H9 (cell line): ENCODE measurements around the gene ACAD10. TPM values are rescaled to one million over a fixed set of nuclear protein-coding genes. Genes with fewer than 3 reads are reported as not detected.
A peak's percentile ranks its signal among the peaks of the same experiment; 100 is the strongest.

ENCODE experiments used
- DNase-seq: peaks from one replicate; pipeline ENCODE4 v3.0.0-alpha.2; 2017
- H2AFZ ChIP-seq: one replicate; pipeline ENCODE4 v1.6.1; 2013; ENCODE audit warnings: mild to moderate bottlenecking, low read length, control low read depth, moderate library complexity
- H2AK5ac ChIP-seq: 2 replicates; pipeline ENCODE4 v1.6.1; 2013; ENCODE audit warnings: low read length, control low read depth, mixed read lengths; ENCODE audit not compliant: insufficient read length
- H2BK120ac ChIP-seq: one replicate; pipeline ENCODE4 v1.6.1; 2013; ENCODE audit warnings: low read depth, mild to moderate bottlenecking, low read length, control low read depth, inconsistent platforms; ENCODE audit not compliant: poor library complexity, severe bottlenecking
- H2BK12ac ChIP-seq: 2 replicates; pipeline ENCODE4 v1.6.1; 2013; ENCODE audit warnings: low read length, control low read depth, mixed read lengths, low read depth; ENCODE audit not compliant: insufficient read length
- H2BK15ac ChIP-seq: 2 replicates; pipeline ENCODE4 v1.6.1; 2013; ENCODE audit warnings: low read depth, low read length, control low read depth
- H2BK20ac ChIP-seq: one replicate; pipeline ENCODE4 v1.6.1; 2013; ENCODE audit warnings: low read depth, mild to moderate bottlenecking, low read length, control low read depth, inconsistent platforms; ENCODE audit not compliant: poor library complexity, severe bottlenecking
- H2BK5ac ChIP-seq: 2 replicates; pipeline ENCODE4 v1.6.1; 2013; ENCODE audit warnings: low read length, control low read depth, mixed read lengths; ENCODE audit not compliant: insufficient read length
- H3K14ac ChIP-seq: 2 replicates; pipeline ENCODE4 v1.6.1; 2013; ENCODE audit warnings: low read length, control low read depth; ENCODE audit not compliant: insufficient read depth
- H3K18ac ChIP-seq: 2 replicates; pipeline ENCODE4 v1.6.1; 2013; ENCODE audit warnings: low read depth, mild to moderate bottlenecking, mixed read lengths, low read length, control low read depth; ENCODE audit not compliant: insufficient read length
- H3K23ac ChIP-seq: 2 replicates; pipeline ENCODE4 v1.6.1; 2013; ENCODE audit warnings: low read length, control low read depth, mixed read lengths, low read depth; ENCODE audit not compliant: insufficient read length
- H3K23me2 ChIP-seq: 2 replicates; pipeline ENCODE4 v1.6.1; 2013; ENCODE audit warnings: low read depth, mild to moderate bottlenecking, mixed read lengths, low read length, control low read depth; ENCODE audit not compliant: insufficient read length, poor library complexity, severe bottlenecking
- H3K27ac ChIP-seq: 2 replicates; pipeline ENCODE4 v1.5.1; 2013; ENCODE audit warnings: low read length, control low read depth, mixed read lengths, low read depth; ENCODE audit not compliant: insufficient read length
- H3K27me3 ChIP-seq: 2 replicates; pipeline ENCODE4 v1.6.1; 2013; ENCODE audit warnings: low read length, control low read depth, inconsistent platforms; ENCODE audit not compliant: insufficient read depth
- H3K4ac ChIP-seq: 2 replicates; pipeline ENCODE4 v1.6.1; 2013; ENCODE audit warnings: low read depth, mild to moderate bottlenecking, control low read depth, inconsistent platforms, low read length, moderate library complexity
- H3K4me1 ChIP-seq: 2 replicates; pipeline ENCODE4 v1.6.1; 2013; ENCODE audit warnings: low read length, control low read depth, inconsistent platforms; ENCODE audit not compliant: insufficient read depth
- H3K4me2 ChIP-seq: 2 replicates; pipeline ENCODE4 v1.6.1; 2013; ENCODE audit warnings: low read length, control low read depth, mixed read lengths; ENCODE audit not compliant: insufficient read length, insufficient read depth
- H3K56ac ChIP-seq: 2 replicates; pipeline ENCODE4 v1.6.1; 2013; ENCODE audit warnings: low read depth, mild to moderate bottlenecking, mixed read lengths, low read length, control low read depth; ENCODE audit not compliant: insufficient read length
- H3K79me1 ChIP-seq: 2 replicates; pipeline ENCODE4 v1.6.1; 2013; ENCODE audit warnings: low read depth, mild to moderate bottlenecking, moderate library complexity, low read length, control low read depth, inconsistent platforms; ENCODE audit not compliant: insufficient read depth, poor library complexity, severe bottlenecking
- H3K79me2 ChIP-seq: 2 replicates; pipeline ENCODE4 v1.6.1; 2013; ENCODE audit warnings: low read length, control low read depth, inconsistent platforms; ENCODE audit not compliant: insufficient read depth
- H3K9ac ChIP-seq: 2 replicates; pipeline ENCODE4 v1.6.1; 2013; ENCODE audit warnings: low read length, control low read depth, mixed read lengths; ENCODE audit not compliant: insufficient read length; ENCODE audit errors: extremely low read depth
- H3K9me3 ChIP-seq: one replicate; pipeline ENCODE4 v1.6.1; 2013; ENCODE audit warnings: low read depth, low read length, inconsistent platforms; ENCODE audit not compliant: control insufficient read depth
- H3T11ph ChIP-seq: one replicate; pipeline ENCODE4 v1.6.1; 2013; ENCODE audit warnings: mild to moderate bottlenecking, low read length, control low read depth, inconsistent platforms
- H4K20me1 ChIP-seq: one replicate; pipeline ENCODE4 v1.6.1; 2013; ENCODE audit not compliant: control insufficient read depth, insufficient read length, insufficient read depth
- H4K5ac ChIP-seq: 2 replicates; pipeline ENCODE4 v1.6.1; 2013; ENCODE audit warnings: low read depth, mild to moderate bottlenecking, mixed read lengths, low read length, control low read depth; ENCODE audit not compliant: insufficient read length
- H4K8ac ChIP-seq: replicated peaks from 2 replicates; pipeline ENCODE4 v1.6.1; 2013; ENCODE audit warnings: low read length, control low read depth, mixed read lengths, low read depth; ENCODE audit not compliant: insufficient read length
- H4K91ac ChIP-seq: 2 replicates; pipeline ENCODE4 v1.6.1; 2013; ENCODE audit warnings: low read depth, mild to moderate bottlenecking, moderate library complexity, mixed read lengths, low read length, control low read depth; ENCODE audit not compliant: insufficient read length
- H3K27ac Mint-ChIP-seq, 3 experiments: 2 replicates in 2 of 3; 3 replicates in 1 of 3; pipeline ENCODE4 v1.8.0; 2020 to 2021; ENCODE audit warnings: mixed read lengths in 3 of 3, mild to moderate bottlenecking in 1 of 3, moderate library complexity in 1 of 3
- H3K27me3 Mint-ChIP-seq: 2 replicates; pipeline ENCODE4 v1.8.0; 2021; ENCODE audit warnings: low read depth, mild to moderate bottlenecking, moderate library complexity, mixed read lengths
- H3K36me3 Mint-ChIP-seq, 3 experiments: 2 replicates in 2 of 3; 3 replicates in 1 of 3; pipeline ENCODE4 v1.8.0; 2020 to 2021; ENCODE audit warnings: low read depth in 3 of 3, mixed read lengths in 3 of 3; ENCODE audit not compliant: insufficient read depth in 1 of 3
- H3K4me1 Mint-ChIP-seq, 2 experiments: 2 replicates each; pipeline ENCODE4 v1.8.0; 2020; ENCODE audit warnings: mixed read lengths in 2 of 2
- H3K4me3 Mint-ChIP-seq, 2 experiments: 2 replicates in 1 of 2; 3 replicates in 1 of 2; pipeline ENCODE4 v1.8.0; 2020 to 2021; ENCODE audit warnings: mild to moderate bottlenecking in 2 of 2, mixed read lengths in 2 of 2, moderate library complexity in 1 of 2
- H3K9me3 Mint-ChIP-seq, 2 experiments: 2 replicates in 1 of 2; 3 replicates in 1 of 2; pipeline ENCODE4 v1.8.0; 2020; ENCODE audit warnings: mild to moderate bottlenecking in 2 of 2, mixed read lengths in 2 of 2, moderate library complexity in 1 of 2
- WGBS: extraction: QIAGEN DNeasy Blood & Tissue Kit; methylation state at CpG from one replicate; pipeline ENCODE4 v1.1.7; 2013; ENCODE audit warnings: missing lambda C conversion rate, low lambda C conversion rate, mixed read lengths; ENCODE audit not compliant: insufficient read length; ENCODE audit errors: extremely low coverage; 5-methylcytosine and 5-hydroxymethylcytosine counted together
- total RNA-seq: library from RNA; stranded (reverse); gene quantifications from 2 replicates; pipeline ENCODE4 v1.2.1, GENCODE V29; 2021
- TF ChIP-seq, protein P1 (sequence below): fragments of 200-600 bp; sonication (generic); conservative IDR thresholded peaks from 3 replicates; pipeline ENCODE4 v1.8.0; 2021; ENCODE audit warnings: antibody characterized with exemption, mild to moderate bottlenecking

ACAD10 gene
- total RNA-seq, 1 experiment from 2014 or later = 25.7 TPM

DNA sequence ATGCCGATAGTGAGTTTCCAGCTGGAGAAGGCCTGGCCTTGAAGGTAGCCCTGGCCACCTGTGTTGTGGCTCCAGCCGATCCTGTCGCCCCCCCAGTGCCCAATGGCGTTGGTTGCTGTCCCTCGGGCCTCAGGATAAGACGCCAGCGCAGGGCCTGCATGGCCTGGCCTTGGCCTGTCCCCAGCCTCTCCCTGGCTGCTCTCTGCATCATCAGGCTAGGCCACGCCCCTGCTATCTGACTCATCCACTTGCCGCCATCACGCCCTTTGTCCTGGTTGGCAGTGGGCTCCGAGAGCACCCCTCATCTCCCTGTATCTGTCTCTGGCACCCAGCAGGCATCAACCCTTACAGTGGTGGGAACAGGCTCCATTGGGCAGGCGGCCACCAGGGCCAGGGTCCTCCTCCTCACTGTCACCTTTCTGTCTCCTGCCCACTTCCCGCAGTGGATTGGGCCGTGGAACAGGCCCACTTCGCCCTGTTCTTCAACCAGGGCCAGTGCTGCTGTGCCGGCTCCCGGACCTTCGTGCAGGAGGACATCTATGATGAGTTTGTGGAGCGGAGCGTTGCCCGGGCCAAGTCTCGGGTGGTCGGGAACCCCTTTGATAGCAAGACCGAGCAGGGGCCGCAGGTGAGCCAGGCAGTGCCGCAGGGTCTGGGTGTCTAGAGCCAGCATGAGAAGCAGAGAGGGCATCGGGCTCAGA is 106.5 kb downstream of the ACAD10 start:
- WGBS = no CpG with 5 or more reads among the region's 27 CpGs
- Mint-ChIP-seq H3K27me3 (no peaks in the 10 kb centered on the region), H3K4me3 (no peak overlapping the region), H3K36me3 (peaks cover 11 to 54% (median 44%) of the 10 kb centered on the region in 3 experiments; a peak in 6 of 7 replicates), H3K9me3 (no peaks in the 10 kb centered on the region), H3K27ac (peak overlapping the region in 1 of 3 experiments; percentile 83; a peak in 2 of 7 replicates), H3K4me1 (no peaks in the 10 kb centered on the region)
- H3K9me3 ChIP-seq = no peaks in the 10 kb centered on the region
- H4K8ac ChIP-seq = no peak overlapping the region
- H3K18ac ChIP-seq = no peak overlapping the region
- no peak overlapping the region for H2AFZ ChIP-seq
- H2BK5ac ChIP-seq = no peak overlapping the region
- H3K23me2 ChIP-seq = no peaks in the 10 kb centered on the region
- no peaks in the 10 kb centered on the region for H3K79me2 ChIP-seq
- no peak overlapping the region for H3K9ac ChIP-seq
- no peak overlapping the region for H3T11ph ChIP-seq
- H3K56ac ChIP-seq = no peak overlapping the region
- no peak overlapping the region for H4K91ac ChIP-seq
- H2BK120ac ChIP-seq = no peak overlapping the region
- H3K4me2 ChIP-seq = no peak overlapping the region
- H2AK5ac ChIP-seq = no peak overlapping the region
- no peaks in the 10 kb centered on the region for H4K20me1 ChIP-seq
- TF ChIP-seq, protein P1, sequence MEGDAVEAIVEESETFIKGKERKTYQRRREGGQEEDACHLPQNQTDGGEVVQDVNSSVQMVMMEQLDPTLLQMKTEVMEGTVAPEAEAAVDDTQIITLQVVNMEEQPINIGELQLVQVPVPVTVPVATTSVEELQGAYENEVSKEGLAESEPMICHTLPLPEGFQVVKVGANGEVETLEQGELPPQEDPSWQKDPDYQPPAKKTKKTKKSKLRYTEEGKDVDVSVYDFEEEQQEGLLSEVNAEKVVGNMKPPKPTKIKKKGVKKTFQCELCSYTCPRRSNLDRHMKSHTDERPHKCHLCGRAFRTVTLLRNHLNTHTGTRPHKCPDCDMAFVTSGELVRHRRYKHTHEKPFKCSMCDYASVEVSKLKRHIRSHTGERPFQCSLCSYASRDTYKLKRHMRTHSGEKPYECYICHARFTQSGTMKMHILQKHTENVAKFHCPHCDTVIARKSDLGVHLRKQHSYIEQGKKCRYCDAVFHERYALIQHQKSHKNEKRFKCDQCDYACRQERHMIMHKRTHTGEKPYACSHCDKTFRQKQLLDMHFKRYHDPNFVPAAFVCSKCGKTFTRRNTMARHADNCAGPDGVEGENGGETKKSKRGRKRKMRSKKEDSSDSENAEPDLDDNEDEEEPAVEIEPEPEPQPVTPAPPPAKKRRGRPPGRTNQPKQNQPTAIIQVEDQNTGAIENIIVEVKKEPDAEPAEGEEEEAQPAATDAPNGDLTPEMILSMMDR = no peak
- no peaks in the 10 kb centered on the region for H3K79me1 ChIP-seq
- peak; percentile 52 for DNase-seq
- no peak overlapping the region for H3K4ac ChIP-seq
- no peak overlapping the region for H3K27ac ChIP-seq
- no peak overlapping the region for H2BK12ac ChIP-seq
- H3K27me3 ChIP-seq = no peaks in the 10 kb centered on the region
- no peaks in the 10 kb centered on the region for H3K4me1 ChIP-seq
- H4K5ac ChIP-seq = no peak overlapping the region
- H2BK20ac ChIP-seq = no peak overlapping the region
- no peak overlapping the region for H3K23ac ChIP-seq
- H3K14ac ChIP-seq = no peak overlapping the region; the same call in 1 of the 2 replicates
- no peak overlapping the region for H2BK15ac ChIP-seq
